ENCODE results near the gene SLC12A3. TPM values are rescaled to one million over a fixed set of nuclear protein-coding genes. Genes with fewer than 3 reads are reported as not detected.

The SLC12A3 gene
- polyA plus RNA-seq, 3 donors, result 0.03 TPM; not detected in 2

GRCh38 chr16:56848029-56848936 lies 16.7 kb upstream of the SLC12A3 start:
- no peaks in the 10 kb centered on the region for H4K20me1 ChIP-seq (ENCODE audit: insufficient read depth, low read length)
- no peaks in the 10 kb centered on the region for H3K79me2 ChIP-seq (ENCODE audit: insufficient read depth, low read length)
- intact Hi-C loops (cut with micrococcal nuclease), result no loop called here
- DNase-seq, result peak; percentile 21 to 64 (median 22)
- H3K27me3 Mint-ChIP-seq (ENCODE audit: low read depth in 3 of 3), result peaks cover 0 to 2% (median 2%) of the 10 kb centered on the region in 3 donors
- peaks cover 20 to 27% of the 10 kb centered on the region in 2 donors for H3K4me1 ChIP-seq (ENCODE audit: control insufficient read depth in 1 of 2, insufficient read depth in 2 of 2, low read length in 2 of 2)
- no peak overlapping the region for H3K4me3 ChIP-seq (replicated peaks in 1 of 3; ENCODE audit: low read depth in 2 of 3, low read length in 3 of 3)
- H3K27ac ChIP-seq (ENCODE audit: low read depth in 1 of 2, low read length in 2 of 2), result peak overlapping the region in 1 of 2 donors; percentile 60
- peaks cover 18 to 28% of the 10 kb centered on the region in 2 donors for H3K36me3 ChIP-seq (replicated peaks in 1 of 2; ENCODE audit: control insufficient read depth in 1 of 2, insufficient read depth in 2 of 2, low read length in 2 of 2)
- H3K9me3 ChIP-seq (replicated peaks in 1 of 2; ENCODE audit: control insufficient read depth in 1 of 2, insufficient read depth in 1 of 2, low read length in 2 of 2), result no peaks in the 10 kb centered on the region
- peaks cover 26 to 27% of the 10 kb centered on the region in 2 donors for H3K36me3 Mint-ChIP-seq
- peak overlapping the region in 1 of 2 donors; percentile 31 for H3K4me3 Mint-ChIP-seq
- no peak for TF ChIP-seq CTCF (IDR thresholded peaks at IDR 0.05)
- no peak overlapping the region for H3K9ac ChIP-seq (ENCODE audit: insufficient read depth, low read length, poor library complexity, severe bottlenecking)
- peak overlapping the region in 5 of 7 donors; percentile 23 to 82 (median 74) for H3K27ac Mint-ChIP-seq
- 61% methylated on average over 9 of the region's 11 CpGs for WGBS (ENCODE audit: insufficient coverage)
- peaks cover 0 to 4% (median 0%) of the 10 kb centered on the region in 7 donors for H3K9me3 Mint-ChIP-seq
- H3K4me1 Mint-ChIP-seq, result peaks cover 38% of the 10 kb centered on the region
- H3K27me3 ChIP-seq (ENCODE audit: control insufficient read depth in 2 of 2, insufficient read depth in 2 of 2, low read length in 2 of 2), result no peaks in the 10 kb centered on the region
- no peak overlapping the region for H3K4me2 ChIP-seq (replicated peaks; ENCODE audit: extremely low read depth, low read length, poor library complexity, severe bottlenecking)
- no peak overlapping the region for H2AFZ ChIP-seq (ENCODE audit: insufficient read depth, low read depth, low read length, poor library complexity, severe bottlenecking)

- H3K4me1 Mint-ChIP-seq, result peaks cover 38% of the 10 kb centered on the region
- Histone ChIP-seq H4K20me1 (ENCODE audit: insufficient read depth, low read length) (no peaks in the 10 kb centered on the region), H3K9me3 (replicated peaks in 1 of 2; ENCODE audit: control insufficient read depth in 1 of 2, insufficient read depth in 1 of 2, low read length in 2 of 2) (no peaks in the 10 kb centered on the region), H3K4me2 (replicated peaks; ENCODE audit: extremely low read depth, low read length, poor library complexity, severe bottlenecking) (no peak overlapping the region), H3K4me3 (replicated peaks in 1 of 3; ENCODE audit: low read depth in 2 of 3, low read length in 3 of 3) (no peak overlapping the region), H3K79me2 (ENCODE audit: insufficient read depth, low read length) (no peaks in the 10 kb centered on the region), H3K9ac (ENCODE audit: insufficient read depth, low read length, poor library complexity, severe bottlenecking) (no peak overlapping the region), H2AFZ (ENCODE audit: insufficient read depth, low read depth, low read length, poor library complexity, severe bottlenecking) (no peak overlapping the region), H3K4me1 (ENCODE audit: control insufficient read depth in 1 of 2, insufficient read depth in 2 of 2, low read length in 2 of 2) (peaks cover 20 to 27% of the 10 kb centered on the region in 2 donors), H3K27me3 (ENCODE audit: control insufficient read depth in 2 of 2, insufficient read depth in 2 of 2, low read length in 2 of 2) (no peaks in the 10 kb centered on the region), H3K36me3 (replicated peaks in 1 of 2; ENCODE audit: control insufficient read depth in 1 of 2, insufficient read depth in 2 of 2, low read length in 2 of 2) (peaks cover 11 to 19% of the 10 kb centered on the region in 2 donors), H3K27ac (ENCODE audit: low read depth in 1 of 2, low read length in 2 of 2) (no peak overlapping the region)
- H3K9me3 Mint-ChIP-seq, result peaks cover 0 to 4% (median 0%) of the 10 kb centered on the region in 7 donors
- peaks cover 0 to 2% (median 2%) of the 10 kb centered on the region in 3 donors for H3K27me3 Mint-ChIP-seq (ENCODE audit: low read depth in 3 of 3)
- no peak for TF ChIP-seq CTCF (IDR thresholded peaks at IDR 0.05)
- peaks cover 18 to 19% of the 10 kb centered on the region in 2 donors for H3K36me3 Mint-ChIP-seq
- intact Hi-C loops (cut with micrococcal nuclease), result no loop called here
- 84% methylated on average over 6 of the region's 7 CpGs for WGBS (ENCODE audit: insufficient coverage)
- no peak for DNase-seq
- H3K27ac Mint-ChIP-seq, result no peak overlapping the region
- H3K4me3 Mint-ChIP-seq, result no peak overlapping the region
Observed at GRCh38 chr16:56848955-56849689, 15.9 kb upstream of the SLC12A3 start.

All from CD14-positive monocyte (primary cell).